Epithelial cell of esophagus (primary cell): ENCODE results near the gene NPW.

Experiments used
- DNase-seq: peaks from one replicate; pipeline ENCODE4 v3.0.0; 2010; ENCODE audit warnings: low read depth
- H3K4me3 ChIP-seq: 2 replicates; pipeline ENCODE4 v1.5.1; 2011; ENCODE audit warnings: mild to moderate bottlenecking, low read length, control low read depth
- TF ChIP-seq, protein P1 (sequence below): IDR thresholded peaks from 2 replicates; pipeline ENCODE4 v1.5.1; 2011; ENCODE audit warnings: low read depth, mild to moderate bottlenecking, low read length, control low read depth, inconsistent platforms; ENCODE audit not compliant: insufficient read depth; ENCODE audit errors: missing control alignments

Gene NPW

DNA sequence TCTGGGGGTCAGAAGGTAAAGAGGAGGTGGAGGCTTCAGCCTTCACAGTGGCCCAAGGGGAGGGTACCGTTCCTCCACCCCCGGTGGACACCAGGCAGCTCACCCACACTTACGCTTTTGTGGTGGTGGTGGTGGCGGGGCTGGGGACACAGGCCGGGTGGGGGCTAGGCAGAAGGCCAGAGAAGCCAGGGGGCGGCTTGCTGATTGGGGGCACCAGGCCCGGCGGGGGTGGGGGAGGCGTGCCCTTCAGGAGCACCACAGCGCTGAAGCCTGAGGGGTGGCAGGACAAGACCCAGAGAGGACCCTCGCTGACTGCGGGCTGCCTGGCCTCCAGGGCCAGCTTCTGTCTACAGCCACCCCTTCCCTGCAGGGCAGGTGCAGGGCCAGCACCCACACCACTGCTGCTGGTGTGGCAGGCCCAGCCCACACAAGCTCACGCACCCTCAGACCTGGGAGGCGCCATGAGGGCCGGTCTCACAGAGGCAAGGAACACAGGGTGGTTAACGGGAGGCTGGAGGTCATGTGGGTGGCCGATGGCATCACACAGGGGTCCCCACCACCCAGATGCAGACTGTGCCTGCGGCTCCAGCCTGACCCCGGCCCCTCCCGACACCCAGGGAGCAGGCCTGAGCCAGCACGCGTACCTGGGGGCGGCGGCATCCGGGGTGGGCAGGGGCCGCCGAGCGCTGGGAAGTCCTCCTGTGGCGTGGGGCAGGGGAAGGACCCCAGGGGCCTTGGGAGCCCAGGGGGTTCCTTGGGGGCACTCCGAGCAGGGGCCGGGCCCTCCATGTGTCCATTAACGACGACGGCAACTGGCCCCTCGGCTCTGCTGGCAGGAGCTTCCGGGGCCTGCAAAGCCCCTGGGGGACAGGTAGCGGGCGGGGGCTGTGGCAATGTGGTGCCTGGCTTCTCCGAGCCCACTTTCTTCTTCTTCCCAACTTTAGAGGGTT, 20.5 kb upstream of the NPW start:
- TF ChIP-seq, protein P1, sequence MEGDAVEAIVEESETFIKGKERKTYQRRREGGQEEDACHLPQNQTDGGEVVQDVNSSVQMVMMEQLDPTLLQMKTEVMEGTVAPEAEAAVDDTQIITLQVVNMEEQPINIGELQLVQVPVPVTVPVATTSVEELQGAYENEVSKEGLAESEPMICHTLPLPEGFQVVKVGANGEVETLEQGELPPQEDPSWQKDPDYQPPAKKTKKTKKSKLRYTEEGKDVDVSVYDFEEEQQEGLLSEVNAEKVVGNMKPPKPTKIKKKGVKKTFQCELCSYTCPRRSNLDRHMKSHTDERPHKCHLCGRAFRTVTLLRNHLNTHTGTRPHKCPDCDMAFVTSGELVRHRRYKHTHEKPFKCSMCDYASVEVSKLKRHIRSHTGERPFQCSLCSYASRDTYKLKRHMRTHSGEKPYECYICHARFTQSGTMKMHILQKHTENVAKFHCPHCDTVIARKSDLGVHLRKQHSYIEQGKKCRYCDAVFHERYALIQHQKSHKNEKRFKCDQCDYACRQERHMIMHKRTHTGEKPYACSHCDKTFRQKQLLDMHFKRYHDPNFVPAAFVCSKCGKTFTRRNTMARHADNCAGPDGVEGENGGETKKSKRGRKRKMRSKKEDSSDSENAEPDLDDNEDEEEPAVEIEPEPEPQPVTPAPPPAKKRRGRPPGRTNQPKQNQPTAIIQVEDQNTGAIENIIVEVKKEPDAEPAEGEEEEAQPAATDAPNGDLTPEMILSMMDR: no peak
- no peak overlapping the region for H3K4me3 ChIP-seq
- DNase-seq: no peak

DNA sequence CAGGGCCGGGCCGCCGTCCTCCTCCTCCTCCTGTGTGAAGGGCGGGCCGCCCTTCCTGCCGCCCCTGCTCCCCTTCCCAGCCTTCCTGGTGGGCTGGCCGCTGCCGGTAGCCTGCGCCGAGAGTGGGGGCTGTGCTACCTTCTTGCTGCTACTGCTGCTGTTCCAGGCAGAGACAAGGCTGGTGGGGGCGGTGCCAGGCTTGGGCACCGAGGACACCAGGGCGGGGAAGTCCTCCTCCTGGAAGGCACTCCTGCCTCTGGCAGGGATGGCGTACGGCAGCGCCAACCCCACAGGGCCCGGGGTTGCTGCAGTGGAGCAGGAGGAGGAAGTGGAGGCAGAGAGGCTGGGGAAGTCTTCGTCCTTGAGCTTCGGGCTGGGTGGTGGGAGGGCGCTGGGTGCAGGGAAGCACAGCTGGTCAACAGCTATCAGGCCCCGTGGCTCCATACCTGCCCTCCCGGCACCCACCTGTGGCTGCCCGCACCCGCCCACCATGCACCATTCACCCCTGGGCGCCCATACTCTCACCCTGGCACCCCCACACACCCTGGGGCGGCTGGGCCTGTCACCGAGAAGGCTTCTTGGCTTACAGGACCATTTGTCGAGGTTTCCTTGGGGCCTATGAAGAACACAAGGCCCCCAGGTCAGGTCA, 19.6 kb upstream of the NPW start:
- H3K4me3 ChIP-seq: no peak overlapping the region
- no peak for DNase-seq
- TF ChIP-seq, protein P1: no peak

DNA sequence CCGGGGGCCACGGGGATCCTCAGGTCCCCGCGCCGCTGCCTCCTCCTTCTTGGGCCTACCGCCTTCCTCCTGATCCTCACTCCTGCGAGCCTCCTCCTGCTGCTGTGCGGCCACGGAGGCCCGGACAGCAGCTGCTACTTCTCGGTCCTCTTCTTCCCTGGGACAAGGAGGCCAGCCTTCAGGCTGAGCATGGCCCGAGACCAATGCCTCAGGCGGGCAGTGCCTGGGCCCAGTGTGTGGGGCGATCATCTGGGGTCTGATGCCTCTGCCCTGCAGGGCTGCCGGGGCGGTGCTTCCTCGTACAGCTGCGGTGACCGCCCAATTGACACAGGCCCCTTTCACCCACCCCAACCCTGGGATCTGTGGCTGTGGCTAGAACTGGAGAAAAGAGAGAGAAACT, 18.6 kb upstream of the NPW start:
- DNase-seq: no peak
- TF ChIP-seq, protein P1: no peak

DNA sequence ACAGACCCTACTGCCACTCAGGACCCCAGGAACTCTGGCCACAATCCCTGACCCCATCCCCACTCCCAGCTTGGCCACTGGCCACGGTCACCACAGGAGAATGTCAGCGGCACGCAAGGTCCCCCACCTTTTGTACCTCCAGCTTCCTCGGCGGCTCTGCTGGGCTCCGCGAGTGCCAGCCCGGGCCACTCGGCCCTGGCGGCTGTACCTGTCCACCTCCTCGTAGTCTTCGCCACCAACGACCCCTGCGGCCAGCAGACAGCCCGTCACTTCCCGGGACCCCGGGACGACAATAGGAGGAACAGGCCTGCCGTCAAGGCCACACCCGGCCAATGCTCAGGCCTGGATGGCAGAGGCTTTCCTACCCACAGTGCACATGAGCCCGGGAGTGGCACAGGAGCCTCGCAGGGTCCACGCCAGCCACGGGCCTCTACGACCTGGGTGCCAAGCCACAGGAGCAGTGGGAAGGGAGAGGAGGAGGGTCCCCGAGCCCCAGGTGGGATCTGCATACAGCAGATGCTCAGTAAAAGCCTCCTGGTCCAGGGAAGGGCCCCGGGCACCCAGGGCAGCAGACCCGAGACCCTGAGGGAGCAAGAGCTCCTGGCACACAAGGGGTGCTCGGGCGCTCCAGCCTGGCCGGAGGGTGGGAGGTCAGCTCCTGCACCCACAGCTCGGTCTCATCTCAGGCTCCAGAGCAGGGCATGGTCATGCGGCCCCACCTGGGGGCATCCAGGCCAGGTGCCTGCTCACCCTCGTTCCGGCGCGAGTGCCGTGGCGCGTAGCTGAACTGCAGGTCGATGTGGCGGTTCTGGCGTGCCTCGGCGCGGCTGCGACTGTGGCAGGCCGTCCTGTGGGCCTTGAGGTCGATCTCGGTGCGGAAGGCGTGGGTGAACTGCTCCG, 17.9 kb upstream of the NPW start:
- no peak for DNase-seq
- TF ChIP-seq, protein P1: no peak
- no peak overlapping the region for H3K4me3 ChIP-seq

More for the DNA sequence above, 18.6 kb upstream of the NPW start:
- no peak overlapping the region for H3K4me3 ChIP-seq

DNA sequence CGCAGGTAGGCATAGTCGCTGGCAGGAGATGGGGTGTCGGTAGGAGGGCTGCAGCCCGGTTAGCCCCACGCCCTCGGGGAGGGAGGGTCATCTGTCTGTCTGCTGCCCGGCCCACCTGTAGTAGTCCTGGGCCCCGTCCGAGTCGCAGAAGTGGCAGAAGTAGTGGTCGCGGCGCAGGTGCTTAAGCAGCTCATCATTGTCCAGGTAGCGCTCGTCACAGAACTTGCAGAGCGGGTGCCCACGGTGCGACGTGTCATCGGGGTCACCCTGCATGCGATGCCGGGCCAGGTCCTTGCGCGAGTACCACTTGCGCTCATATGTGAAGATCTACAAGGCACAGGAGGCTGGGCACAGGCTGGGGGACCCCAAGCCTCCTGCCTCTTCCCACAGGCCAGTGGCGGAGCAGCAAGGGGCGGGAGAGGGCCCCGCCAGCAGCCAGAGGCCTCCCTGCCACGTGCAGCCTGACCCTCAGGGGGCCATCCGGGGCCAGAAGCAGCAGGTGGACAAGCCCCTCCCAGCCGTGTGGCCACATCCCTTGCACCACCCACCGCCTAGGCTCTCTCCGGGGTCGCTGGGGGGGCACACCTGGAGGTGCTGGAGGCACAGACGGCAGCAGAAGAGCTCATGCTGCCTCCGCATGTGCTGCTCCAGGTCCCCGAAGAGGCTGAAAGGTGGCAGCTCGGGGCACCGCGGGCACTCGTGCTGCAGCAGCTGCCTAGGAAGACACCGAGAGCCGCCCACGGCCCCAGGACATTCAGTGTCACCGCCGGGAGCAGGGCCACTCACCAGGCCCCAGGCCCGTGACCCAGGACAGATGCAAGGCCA, 17.0 kb upstream of the NPW start:
- TF ChIP-seq, protein P1: no peak
- no peak overlapping the region for H3K4me3 ChIP-seq
- DNase-seq: no peak
